B cell (primary cell): Measurements from ENCODE around the gene NOS3.

Experiments used
- EZH2 ChIP-seq: IDR thresholded peaks from 2 replicates; pipeline ENCODE4 v1.6.1; 2012; ENCODE audit warnings: borderline replicate concordance, low read depth, mild to moderate bottlenecking, moderate library complexity, low read length; ENCODE audit not compliant: insufficient read depth, poor library complexity, severe bottlenecking
- TF ChIP-seq, protein P1 (sequence below): fragments of 200-600 bp; IDR thresholded peaks from one replicate; pipeline ENCODE4 v1.8.0; 2022; ENCODE audit warnings: antibody characterized with exemption, mild to moderate bottlenecking

DNA sequence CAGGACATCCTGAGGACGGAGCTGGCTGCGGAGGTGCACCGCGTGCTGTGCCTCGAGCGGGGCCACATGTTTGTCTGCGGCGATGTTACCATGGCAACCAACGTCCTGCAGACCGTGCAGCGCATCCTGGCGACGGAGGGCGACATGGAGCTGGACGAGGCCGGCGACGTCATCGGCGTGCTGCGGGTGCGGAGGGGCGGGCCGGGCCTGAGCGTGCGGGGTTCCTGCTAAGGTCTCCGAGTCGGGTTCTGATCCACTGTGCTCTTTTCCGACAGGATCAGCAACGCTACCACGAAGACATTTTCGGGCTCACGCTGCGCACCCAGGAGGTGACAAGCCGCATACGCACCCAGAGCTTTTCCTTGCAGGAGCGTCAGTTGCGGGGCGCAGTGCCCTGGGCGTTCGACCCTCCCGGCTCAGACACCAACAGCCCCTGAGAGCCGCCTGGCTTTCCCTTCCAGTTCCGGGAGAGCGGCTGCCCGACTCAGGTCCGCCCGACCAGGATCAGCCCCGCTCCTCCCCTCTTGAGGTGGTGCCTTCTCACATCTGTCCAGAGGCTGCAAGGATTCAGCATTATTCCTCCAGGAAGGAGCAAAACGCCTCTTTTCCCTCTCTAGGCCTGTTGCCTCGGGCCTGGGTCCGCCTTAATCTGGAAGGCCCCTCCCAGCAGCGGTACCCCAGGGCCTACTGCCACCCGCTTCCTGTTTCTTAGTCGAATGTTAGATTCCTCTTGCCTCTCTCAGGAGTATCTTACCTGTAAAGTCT lies 23.1 kb downstream of the NOS3 start:
- no peak for TF ChIP-seq EZH2
- TF ChIP-seq, protein P1, sequence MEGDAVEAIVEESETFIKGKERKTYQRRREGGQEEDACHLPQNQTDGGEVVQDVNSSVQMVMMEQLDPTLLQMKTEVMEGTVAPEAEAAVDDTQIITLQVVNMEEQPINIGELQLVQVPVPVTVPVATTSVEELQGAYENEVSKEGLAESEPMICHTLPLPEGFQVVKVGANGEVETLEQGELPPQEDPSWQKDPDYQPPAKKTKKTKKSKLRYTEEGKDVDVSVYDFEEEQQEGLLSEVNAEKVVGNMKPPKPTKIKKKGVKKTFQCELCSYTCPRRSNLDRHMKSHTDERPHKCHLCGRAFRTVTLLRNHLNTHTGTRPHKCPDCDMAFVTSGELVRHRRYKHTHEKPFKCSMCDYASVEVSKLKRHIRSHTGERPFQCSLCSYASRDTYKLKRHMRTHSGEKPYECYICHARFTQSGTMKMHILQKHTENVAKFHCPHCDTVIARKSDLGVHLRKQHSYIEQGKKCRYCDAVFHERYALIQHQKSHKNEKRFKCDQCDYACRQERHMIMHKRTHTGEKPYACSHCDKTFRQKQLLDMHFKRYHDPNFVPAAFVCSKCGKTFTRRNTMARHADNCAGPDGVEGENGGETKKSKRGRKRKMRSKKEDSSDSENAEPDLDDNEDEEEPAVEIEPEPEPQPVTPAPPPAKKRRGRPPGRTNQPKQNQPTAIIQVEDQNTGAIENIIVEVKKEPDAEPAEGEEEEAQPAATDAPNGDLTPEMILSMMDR: no peak
